GM18870 (cell line): ENCODE measurements around the gene ALKBH5.

Experiments used
- ATAC-seq: cut with Tn5 transposase; IDR thresholded peaks from one replicate; pipeline ENCODE4 v1.9.1; 2021; ENCODE audit warnings: moderate library complexity; ENCODE audit not compliant: unreplicated experiment

ALKBH5 gene

GRCh38 chr17:18257982-18258355 lies 74.3 kb downstream of the ALKBH5 start:
- no peak for ATAC-seq

GRCh38 chr17:18258356-18259038 lies 74.9 kb downstream of the ALKBH5 start, which contains the start of gene FLII:
FLII (minus strand) TSS chr17:18258738; CDS start chr17:18258690, 48 bp downstream.
- no peak for ATAC-seq
